Activated T-cell treated with anti-CD3 and anti-CD28 coated beads, Interleukin-2, amount 50 U/mL, for 1 hour (primary cell): ENCODE data around the gene NSUN4.
"Not testable (repeated sequence)": the region's sequence is repeated elsewhere in the genome, so short reads cannot be mapped to it uniquely, and the experiment has no call there.

ENCODE experiments used
- DNase-seq: peaks from one replicate; pipeline ENCODE4 v3.0.0-alpha.2; 2020

Gene NSUN4

DNA sequence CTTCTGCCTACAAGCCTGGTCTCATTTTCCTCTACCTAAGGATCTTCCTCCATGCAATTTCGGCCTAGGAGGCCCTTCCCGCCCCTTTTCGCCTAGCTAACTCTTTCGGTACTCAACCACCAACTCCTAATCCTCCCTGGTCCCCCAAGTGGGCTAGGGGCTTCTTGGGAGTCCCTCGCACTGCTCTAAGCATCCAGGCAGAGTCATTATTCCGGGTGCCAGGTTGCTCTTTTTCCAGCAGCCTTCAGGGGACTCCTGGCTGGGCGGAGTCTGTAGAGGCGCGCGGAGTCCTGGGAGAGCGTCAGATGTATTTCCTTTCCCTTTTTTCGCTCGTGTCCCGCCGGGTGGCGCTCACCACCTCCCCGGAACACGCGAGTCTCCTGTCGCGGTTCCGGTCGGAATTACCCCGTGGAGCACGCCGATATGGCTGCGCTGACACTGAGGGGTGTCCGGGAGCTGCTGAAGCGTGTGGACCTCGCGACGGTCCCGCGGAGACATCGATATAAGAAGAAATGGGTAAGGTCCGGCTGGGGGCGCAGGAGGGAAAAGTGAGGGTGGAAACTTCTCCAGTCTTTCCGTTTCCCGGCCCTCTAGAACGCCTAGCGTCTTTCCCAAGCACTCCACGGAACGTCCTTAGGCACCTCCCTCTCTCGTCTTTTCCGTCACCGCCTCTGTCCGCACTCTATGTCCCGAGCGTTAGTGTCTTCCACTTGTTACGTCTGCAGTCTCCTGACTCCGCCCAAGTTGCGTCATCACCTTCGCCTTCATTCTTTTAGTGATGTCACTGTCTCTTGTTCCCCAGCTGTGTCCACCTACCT lies at the start of gene NSUN4:
Gene NSUN4 (plus strand): TSS at position 404 of the 818 bp plus-strand sequence. CDS start 20 bp downstream, at position 424.
- peak; percentile 85 for DNase-seq

DNA sequence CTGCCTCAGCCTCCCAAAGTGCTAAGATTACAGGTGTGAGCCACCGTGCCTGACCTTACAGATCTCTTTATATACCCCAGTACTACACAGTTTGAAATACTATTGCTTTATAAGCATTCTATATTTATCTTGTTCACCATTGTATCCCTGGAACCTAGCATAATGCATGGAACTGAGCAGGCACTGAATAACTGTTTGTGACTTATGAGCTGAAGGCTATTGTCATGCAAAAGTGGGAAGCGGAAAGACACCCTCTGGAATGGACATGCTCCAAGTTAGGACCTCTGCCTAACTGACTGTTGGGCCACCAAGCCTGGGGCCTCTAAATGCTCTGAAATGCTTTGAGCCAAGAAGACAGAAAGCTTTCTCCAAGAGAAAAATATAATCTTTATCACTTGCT lies 45.3 kb upstream of the NSUN4 start:
- no peak for DNase-seq

DNA sequence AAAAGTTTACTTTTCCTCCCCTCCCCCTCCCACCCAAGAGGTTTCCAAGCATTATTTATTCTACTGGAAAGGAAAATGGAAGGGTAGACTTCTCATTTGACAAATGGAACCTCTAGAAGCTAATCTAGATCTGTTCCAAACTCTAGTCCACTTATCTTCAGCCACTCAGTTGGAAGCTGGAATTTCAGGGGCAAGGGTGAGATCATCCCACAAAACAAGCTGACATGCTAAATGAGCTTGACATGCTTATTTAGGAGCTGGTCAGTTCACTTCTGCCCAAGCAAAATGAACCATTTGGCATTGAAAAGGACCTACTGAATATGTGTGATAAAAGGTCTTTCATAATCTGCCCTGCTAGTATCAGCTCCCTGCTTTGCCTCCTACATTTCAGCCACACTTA lies 42.2 kb upstream of the NSUN4 start:
- DNase-seq: no peak

DNA sequence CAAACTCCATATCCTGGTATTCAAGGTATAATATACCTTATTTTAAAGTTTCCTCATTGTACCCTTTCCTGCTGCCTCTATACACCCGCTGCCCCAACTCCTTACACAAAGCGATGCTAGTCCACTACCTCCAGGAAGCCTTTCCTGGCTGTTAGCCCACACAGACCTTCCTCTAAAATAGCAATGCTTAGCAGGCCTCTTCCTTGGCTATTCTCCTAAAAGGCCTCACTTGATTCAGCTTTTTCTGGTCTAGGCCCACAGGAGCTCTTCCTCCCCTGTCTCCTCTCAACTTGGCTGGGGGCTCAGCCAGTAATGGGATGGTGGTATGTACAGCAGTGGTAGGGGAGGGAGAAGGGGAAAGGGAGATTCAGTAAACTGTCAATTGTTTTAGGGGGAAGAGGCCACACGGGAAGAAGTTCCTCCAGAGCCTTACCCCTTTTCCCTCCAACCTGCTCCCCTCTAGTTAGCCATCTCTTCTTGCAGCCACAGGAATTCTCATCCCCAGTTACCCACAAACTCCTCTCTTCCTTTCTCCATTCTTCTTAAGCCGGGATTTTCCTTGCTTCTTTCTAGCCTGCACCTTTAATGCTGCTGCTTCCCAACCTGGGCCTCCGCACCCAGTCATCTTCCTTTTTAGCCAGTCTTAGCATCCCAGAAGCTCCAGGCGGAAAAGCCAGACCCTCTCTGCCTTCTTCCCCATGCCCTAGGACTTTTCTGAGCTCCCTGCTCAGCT lies 39.8 kb upstream of the NSUN4 start:
- no peak for DNase-seq

DNA sequence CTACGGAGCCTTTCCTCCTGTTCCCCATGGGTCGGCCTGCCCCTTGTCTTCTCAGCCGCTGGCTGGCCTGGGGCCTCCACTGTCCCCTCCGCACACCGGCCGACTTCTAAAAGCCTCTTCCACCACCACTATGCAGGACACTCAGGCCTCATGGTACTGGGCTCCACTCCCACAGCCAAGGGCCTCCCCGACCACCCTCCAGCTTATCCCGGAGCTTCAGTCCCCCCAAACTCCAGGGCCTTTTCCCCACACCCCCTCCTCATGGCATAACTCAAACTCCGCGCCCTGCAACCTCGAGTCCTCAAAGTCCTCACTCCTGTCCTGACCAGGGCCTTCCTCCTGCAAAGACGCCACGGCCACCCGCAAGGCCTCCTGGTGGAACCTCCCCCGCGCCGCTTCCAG lies 39.2 kb upstream of the NSUN4 start:
- DNase-seq: no peak

DNA sequence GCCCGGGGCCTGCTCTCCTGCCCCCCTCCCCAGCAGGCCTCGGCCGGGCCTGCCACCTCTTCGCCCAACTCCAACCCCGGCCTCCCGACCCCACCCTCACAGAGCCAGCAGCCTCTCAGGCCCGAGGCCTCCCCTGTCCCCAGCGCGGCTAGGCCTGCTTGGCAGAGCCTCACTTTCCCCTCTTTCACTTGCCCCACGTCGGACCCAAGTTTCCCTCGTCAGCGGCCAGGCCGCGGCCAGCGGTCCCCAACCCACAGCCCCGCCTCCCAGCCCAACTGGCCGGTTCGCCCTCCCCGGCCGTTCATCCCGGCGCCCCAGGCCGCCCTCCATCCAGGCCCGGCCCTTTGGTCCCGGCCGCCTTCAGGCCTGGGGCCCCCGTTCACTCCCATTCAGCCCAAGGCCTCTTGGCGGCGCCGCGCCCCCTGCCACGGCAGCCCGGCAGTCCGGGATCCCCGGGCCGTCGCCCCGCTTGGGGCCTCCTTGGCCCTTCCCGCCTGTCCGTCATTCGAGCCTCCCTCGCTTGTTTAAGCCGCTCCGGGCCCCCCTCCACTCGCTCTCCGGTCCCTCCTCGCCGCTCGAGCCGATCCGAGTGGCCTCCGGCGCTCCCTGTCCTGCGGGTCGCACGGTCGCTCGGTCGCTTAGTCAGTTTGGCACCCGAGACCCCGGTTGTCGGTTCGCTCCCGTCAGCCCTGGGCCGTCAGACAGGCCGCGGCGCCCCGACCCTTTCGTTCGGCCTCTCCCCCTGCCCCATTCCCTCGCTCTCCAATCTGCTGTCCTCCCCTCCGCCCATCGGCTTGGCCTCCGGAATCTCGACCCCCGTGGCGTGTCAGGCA lies 38.6 kb upstream of the NSUN4 start:
- peak; percentile 64 for DNase-seq

DNA sequence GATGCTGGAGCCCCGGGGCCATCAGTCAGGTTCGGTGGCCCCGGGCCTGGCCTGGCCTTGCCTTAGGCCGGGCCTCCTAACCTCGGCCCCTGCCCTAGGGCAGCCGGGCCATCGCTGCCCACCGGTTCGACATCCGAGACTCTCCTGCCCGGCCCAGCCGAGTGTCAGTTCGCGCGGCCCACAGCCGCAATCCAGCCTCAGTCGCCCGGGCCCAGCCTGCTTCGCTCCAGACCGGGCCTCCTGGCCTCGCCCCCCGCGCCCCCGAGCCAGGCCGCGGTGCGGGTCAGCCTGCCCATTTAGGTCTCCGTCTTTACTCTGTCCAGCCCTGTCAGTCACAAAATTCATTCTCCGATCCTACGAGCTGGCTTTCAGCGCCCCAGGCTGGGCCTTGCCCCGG lies 38.0 kb upstream of the NSUN4 start:
- DNase-seq: no peak

DNA sequence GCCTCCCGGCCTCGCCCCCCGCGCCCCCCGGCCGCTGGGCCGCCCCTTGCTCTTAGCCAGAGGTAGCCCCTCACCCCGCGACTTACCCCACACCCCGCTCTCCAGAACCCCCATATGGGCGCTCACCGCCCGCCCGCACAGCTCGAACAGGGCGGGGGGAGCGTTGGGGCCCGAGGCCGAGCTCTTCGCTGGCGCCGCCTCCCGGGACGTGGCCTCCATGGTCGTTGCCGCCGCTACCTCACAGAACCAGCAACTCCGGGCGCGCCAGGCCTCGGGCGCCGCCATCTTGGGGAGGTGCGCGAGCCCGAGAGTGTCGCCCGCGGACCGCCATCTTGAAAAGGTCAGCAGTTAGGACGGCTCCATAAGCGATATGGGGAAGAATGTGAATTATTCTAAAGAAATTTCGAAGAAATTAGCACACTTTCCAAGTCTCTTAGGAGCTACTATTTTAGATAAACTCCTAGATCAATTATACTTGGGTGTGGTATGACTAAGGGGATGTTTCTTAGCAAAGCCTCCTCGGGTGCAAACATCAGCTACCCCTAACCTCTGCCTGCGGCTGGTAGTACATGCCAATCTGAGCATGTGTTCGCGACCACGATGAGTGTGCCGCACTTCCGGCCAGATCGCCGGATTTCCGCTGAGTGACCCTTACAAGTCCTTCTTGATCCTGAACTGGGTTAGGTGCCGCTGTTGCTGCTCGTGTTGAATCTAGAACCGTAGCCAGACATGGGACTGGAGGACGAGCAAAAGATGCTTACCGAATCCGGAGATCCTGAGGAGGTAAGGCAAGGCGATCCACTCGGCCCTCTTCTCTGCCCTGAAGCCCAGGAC lies 37.4 kb upstream of the NSUN4 start, which contains the start of the genes LRRC41 and UQCRH:
Gene LRRC41 (minus strand): TSS at position 579 of the 834 bp plus-strand sequence. CDS start 294 bp downstream, at position 285.
Gene UQCRH (plus strand): TSS at position 661 of the 834 bp plus-strand sequence. CDS start 69 bp downstream, at position 730.
- peak; percentile 96 for DNase-seq

DNA sequence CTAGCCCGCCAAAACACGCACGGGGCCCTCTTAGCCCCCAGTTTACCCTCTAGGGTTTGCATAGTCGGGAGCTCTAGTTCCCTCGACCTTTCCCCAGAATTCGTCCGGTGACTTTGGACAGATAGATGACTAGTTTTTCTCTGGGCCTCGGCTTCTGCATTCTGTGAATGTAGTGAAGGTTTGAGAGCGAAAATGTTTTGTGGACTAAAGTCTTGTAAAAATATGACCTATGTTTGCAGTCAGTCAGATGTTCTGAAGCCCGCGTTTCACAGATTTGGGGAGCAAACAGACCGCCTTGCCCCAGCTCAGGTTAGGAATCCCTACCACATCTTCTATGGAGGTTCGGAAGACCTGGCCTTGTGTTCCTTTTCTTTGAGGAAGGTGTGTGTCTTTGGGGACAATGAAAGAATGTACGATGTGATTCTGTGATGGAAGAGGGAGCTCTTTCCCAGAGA lies 36.7 kb upstream of the NSUN4 start:
- no peak for DNase-seq

DNA sequence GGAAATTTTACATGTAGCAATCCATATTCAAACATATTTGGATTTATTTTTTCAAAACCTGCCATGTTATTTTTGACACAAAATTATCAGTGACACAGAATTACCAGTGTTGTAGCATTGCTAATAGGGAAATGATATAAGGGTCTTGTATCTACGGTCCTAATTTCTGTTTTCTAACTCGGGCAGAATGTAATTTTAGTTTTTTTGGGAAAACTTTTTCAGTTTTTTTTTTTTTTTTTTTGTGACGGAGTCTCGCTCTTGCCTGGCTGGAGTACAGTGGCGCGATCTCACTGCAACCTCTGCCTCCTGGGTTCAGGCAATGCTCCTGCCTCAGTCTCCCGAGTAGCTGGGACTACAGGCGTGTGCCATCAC lies 34.5 kb upstream of the NSUN4 start:
- no peak for DNase-seq

DNA sequence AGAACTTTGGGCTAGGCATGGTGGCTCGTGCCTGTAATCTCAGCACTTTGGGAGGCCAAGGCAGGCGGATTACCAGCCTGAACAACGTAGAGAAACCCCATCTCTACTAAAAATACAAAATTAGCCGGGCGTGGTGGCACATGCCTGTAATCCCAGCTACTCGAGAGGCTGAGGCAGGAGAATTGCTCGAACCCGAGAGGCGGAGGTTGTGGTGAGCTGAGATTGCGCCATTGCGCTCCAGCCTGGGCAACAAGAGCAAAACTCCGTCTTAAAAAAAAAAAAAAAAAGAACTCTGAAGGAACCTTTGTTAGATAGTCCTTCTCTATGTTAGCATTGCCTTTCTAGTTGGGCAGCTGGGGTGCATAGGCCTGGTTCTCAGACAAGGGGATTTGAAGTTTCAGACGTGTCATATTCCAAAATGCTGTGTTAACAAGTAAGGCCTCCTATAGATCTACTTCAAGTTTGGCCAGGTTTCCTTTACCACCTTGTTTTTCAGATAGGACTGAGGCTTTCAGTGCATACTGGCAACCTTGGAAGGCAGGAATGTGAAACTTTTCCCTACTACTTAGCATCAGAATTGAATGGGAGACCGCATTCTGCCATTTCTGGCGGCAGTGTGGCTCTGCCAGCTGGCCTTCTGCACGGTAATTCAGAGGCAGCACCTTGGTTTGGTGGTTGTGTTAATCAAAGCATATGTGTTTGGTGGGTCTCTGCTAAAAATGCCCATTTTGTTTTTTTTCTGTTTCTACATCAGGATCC lies 31.0 kb upstream of the NSUN4 start:
- no peak for DNase-seq

DNA sequence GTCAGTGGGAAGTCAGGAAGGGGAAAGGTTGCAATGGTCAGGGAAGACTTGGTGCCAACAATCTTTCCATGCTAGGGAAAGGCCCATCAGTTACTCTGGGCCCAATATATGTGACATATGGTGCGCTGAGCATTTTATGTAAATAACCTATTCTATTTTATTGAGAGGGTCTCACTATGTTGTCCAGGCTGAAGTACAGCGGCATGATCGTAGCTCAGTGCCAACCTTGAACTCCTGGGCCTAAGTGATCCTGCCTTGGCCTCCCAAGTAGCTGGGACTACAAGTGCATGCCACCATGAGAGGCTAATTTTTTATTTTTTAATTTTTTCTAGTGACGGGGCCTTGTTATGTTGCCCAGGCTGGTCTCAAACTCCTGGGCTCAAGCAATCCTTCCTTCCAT lies 30.3 kb upstream of the NSUN4 start:
- DNase-seq: no peak

DNA sequence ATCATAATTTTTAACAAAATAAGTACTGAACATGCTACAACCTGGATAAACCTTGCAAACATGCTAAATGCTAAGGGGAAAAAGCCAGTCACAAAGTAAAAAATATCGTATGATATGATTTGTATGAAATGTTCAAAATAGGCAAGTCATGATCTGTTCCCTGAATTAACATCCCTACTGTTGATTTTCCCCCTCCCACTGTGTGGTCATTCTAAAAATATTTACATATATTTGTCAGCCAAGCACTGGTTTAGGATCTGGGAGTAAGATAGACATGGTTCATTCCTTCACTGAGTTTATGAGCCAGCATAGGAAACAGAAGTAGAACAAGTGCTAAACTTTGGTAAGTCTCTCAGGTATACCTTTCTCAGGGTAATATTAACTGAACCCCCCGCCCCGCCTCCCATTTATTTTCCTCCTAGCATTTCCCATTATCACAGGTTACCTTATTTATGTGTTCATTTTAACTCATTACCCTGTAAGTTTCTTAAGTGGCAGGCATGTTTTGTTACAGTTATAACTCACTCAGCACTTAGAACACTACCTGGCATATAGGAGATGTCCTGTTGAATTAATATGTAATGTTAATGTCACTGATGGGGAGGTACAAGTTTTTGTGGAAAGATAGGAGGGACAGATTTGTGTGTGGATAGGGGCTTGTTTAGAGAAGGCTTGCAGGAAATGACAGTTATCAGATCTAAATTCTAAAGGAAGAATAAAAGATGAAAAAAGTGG lies 24.8 kb upstream of the NSUN4 start:
- no peak for DNase-seq

DNA sequence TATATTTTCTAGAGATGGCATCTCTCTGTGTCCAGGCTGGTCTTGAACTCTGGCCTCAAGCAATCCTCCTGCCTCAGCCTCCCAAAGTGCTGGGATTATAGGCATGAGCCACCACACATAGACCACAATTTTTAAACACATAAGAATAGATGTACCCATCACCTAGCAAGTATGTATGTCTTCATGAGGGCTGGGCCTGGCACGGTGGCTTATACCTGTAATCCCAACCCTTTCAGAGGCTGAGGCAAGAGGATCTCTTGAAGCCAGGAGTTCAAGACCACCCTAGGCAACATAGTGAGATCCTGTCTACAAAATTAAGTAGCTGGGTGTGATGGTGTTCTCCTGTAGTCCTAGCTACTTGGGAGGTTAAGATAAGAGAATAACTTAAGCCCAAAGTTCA lies 23.3 kb upstream of the NSUN4 start:
- DNase-seq: no peak

DNA sequence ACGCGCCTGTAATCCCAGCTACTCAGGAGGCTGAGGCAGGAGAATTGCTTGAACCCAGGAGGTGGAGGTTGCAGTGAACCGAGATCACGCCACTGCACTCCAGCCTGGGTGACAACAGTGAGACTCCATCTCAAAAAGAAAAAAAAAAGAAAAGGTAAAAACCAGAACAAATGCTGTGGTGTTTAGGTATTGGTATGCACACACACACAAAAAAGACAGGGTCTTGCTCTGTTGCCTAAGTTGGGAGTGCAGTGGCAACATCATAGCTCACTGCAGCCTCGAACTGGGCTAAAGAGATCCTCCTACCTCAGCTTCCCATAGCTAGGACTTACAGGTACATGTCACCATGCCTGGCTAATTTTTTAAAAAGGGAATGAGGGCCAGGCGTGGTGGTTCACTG lies 21.3 kb upstream of the NSUN4 start:
- DNase-seq: not testable (repeated sequence)

DNA sequence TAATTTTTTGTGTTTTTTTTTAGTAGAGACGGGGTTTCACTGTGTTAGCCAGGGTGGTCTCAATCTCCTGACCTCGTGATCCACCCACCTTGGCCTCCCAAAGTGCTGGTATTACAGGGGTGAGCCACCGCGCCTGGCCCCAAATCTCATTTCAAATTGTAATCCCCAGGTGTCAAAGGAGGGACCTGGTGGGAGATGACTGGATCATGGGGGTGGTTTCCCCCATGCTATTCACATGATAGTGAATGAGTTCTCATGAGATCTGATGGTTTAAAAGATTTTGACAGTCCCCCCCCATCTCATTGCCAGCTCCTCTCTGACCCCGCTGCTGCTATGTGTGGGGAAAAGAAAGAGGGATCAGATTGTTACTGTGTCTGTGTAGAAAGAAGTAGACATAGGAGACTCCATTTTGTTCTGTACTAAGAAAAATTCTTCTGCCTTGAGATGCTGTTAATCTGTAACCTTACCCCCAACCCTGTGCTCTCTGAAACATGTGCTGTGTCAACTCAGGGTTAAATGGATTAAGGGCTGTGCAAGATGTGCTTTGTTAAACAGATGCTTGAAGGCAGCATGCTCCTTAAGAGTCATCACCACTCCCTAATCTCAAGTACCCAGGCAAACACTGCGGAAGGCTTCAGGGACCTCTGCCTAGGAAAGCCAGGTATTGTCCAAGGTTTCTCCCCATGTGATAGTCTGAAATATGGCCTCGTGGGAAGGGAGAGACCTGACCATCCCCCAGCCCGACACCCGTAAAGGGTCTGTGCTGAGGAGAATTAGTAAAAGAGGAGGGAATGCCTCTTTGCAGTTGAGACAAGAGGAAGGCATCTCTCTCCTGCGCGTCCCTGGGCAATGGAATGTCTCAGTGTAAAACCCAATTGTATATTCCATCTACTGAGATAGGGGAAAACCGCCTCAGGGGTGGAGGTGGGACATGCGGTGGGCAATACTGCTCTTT lies 20.4 kb upstream of the NSUN4 start:
- not testable (repeated sequence) for DNase-seq

DNA sequence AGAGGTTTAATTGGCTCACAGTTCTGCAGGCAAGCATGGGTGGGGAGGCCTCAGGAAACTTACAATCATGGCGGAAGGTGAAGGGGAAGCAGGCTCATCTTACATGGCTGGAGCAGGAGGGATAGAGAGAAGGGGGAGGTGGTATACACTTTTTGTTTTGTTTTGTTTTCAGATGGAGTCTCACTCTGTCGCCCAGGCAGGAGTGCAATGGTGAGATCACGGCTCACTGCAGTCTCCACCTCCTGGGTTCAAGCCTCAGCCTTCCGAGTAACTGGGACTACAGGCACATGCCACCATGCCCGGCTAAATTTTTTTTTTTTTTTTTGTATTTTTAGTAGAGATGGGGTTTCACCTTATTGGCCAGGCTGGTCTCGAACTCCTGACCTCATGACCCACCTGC lies 18.4 kb upstream of the NSUN4 start:
- not testable (repeated sequence) for DNase-seq

DNA sequence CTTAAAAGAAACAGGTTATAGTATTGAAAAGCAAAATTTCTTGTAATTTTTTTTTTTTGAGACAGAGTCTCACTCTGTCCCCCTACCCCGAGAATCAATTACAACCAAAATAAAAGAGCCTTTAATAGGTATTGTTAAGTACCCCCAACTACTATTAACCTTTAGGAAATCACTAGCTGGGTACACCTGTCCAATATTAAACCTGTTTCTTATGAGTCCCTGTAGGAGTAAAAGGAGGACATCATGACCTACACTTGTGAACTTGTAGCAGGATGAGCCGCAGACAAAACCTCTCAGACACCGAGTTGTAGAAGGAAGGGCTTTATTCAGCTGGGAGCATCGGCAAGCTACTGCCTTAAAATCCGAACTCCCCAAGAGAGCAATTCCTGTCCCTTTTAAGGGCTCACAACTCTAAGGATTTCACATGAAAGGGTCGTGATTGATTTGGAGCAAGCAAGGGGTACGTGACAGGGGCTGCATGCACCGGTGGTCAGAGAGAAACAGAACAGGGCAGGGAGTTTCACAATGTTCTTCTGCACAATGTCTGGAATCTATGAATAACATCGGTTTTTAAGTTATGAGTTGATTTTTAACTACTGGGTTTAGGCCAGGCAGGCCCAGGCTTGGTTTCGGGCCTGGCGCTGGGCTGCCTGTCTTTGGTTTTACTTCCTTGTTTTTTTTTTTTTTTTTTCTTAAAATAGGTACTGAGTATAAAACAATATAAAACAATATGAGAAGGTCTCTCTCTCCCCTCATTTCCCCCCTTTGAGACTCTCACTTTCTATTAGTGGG lies 15.1 kb upstream of the NSUN4 start:
- DNase-seq: not testable (repeated sequence)
